DND-41 (cell line): Measurements from ENCODE around the gene AP1M2.
A peak's percentile ranks its signal among the peaks of the same experiment; 100 is the strongest.

Experiments
- CTCF ChIP-seq: IDR thresholded peaks from 2 replicates; pipeline ENCODE4 v1.5.1; 2012; ENCODE audit warnings: borderline replicate concordance, low read length, moderate library complexity, mild to moderate bottlenecking; ENCODE audit not compliant: poor library complexity, severe bottlenecking; ENCODE audit errors: extremely low read depth
- EZH2 ChIP-seq: IDR thresholded peaks from 3 replicates; pipeline ENCODE4 v1.6.1; 2012; ENCODE audit warnings: borderline replicate concordance, low read depth, mild to moderate bottlenecking, moderate library complexity, low read length, inconsistent platforms; ENCODE audit not compliant: severe bottlenecking

GRCh38 chr19:10568062-10568825 is 18.9 kb downstream of the AP1M2 start:
- TF ChIP-seq CTCF (peak; percentile 17), EZH2 (no peak)
